A549 (cell line): ENCODE measurements around the gene TBX10.

Source experiments
- BCL3 ChIP-seq: fragments of >200 bp; sonication (Bioruptor Twin); formaldehyde crosslinking; IDR thresholded peaks from 3 replicates; pipeline ENCODE4 v1.6.1; 2016
- CHD2 ChIP-seq: fragments of 150-350 bp; IDR thresholded peaks from 2 replicates; pipeline ENCODE4 v1.6.1; 2014; ENCODE audit warnings: low read length; ENCODE audit not compliant: partially characterized antibody
- CTCF ChIP-seq: fragments of >200 bp; sonication (Bioruptor Twin); formaldehyde crosslinking; IDR thresholded peaks from 3 replicates; pipeline ENCODE4 v1.5.1; 2016
- FOSL2 ChIP-seq, 2 experiments: fragments of 450-650 bp in 1 of 2; fragments of >200 bp in 1 of 2; sonication (Bioruptor Twin) in 1 of 2; formaldehyde crosslinking; IDR thresholded peaks; 2 replicates each; pipeline versions ENCODE4 v1.5.0 to v1.6.1; 2016 to 2020; ENCODE audit warnings: mild to moderate bottlenecking in 1 of 2, moderate library complexity in 1 of 2
- HMGXB4 ChIP-seq: fragments of 250-450 bp; sonication (Bioruptor Pico); IDR thresholded peaks from 2 replicates; pipeline ENCODE4 v1.5.0; 2021; ENCODE audit warnings: mild to moderate bottlenecking, moderate library complexity, borderline replicate concordance
- MAX ChIP-seq: IDR thresholded peaks from 2 replicates; pipeline ENCODE4 v1.6.1; 2012
- NR3C1 ChIP-seq: fragments of >200 bp; sonication (Bioruptor Twin); formaldehyde crosslinking; IDR thresholded peaks from 3 replicates; pipeline ENCODE4 v1.6.1; 2017
- POLR2A ChIP-seq: IDR thresholded peaks from 2 replicates; pipeline ENCODE4 v1.6.1; 2012; ENCODE audit warnings: mild to moderate bottlenecking, low read length
- SMC3 ChIP-seq: fragments of >200 bp; sonication (Bioruptor Twin); formaldehyde crosslinking; IDR thresholded peaks from 3 replicates; pipeline ENCODE4 v1.6.1; 2018; ENCODE audit warnings: inconsistent platforms
- ZC3H11A ChIP-seq: fragments of 450-650 bp; IDR thresholded peaks from 2 replicates; pipeline ENCODE4 v1.6.1; 2014; ENCODE audit warnings: antibody characterized with exemption, mild to moderate bottlenecking

GRCh38 chr11:67585911-67586310 lies 53.7 kb downstream of the TBX10 start:
- TF ChIP-seq CTCF: no peak
- no peak for TF ChIP-seq CHD2
- no peak for TF ChIP-seq POLR2A
- no peak for TF ChIP-seq FOSL2 (IDR thresholded peaks at IDR 0.05)
- TF ChIP-seq FOSL2 (CRISPR knock-in tag; IDR thresholded peaks at IDR 0.05): no peak
- no peak for TF ChIP-seq HMGXB4
- TF ChIP-seq SMC3: no peak
- no peak for TF ChIP-seq ZC3H11A
- TF ChIP-seq NR3C1: no peak
- no peak for TF ChIP-seq BCL3
- TF ChIP-seq MAX: no peak
